NCI-H526 (cell line): ENCODE measurements around the gene STAT5B.
A peak's percentile ranks its signal among the peaks of the same experiment; 100 is the strongest.

Experiments used
- DNase-seq, 2 experiments: peaks; one replicate each; lab custom pipeline; 2025; lab: John Stamatoyannopoulos, UW

STAT5B gene

DNA sequence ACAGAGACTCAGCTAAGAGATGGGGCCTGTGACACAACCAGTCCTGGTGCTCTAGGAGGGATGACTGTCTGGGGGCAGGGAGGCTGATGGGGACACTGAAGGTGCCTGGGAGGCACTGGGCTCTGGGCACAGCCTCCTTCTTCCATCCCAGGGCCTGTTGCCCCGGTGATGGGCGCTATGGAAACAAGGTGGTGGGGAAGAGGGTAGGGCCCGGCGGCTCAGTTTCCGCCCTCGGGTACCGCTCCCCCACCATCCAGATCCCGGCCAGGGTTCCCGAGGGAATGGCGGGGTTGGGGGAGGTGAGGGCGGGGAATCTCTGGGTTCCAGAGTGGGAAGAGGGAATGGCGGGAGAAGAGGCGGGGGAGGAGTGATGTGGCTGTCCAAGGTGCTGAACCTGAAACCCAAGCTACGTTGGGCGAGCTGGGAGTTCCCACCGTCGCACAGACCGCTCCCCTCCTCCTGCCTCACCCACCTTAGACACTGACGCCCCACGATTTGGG, 96.2 kb downstream of the STAT5B start:
- DNase-seq: peak; percentile 66 to 76

DNA sequence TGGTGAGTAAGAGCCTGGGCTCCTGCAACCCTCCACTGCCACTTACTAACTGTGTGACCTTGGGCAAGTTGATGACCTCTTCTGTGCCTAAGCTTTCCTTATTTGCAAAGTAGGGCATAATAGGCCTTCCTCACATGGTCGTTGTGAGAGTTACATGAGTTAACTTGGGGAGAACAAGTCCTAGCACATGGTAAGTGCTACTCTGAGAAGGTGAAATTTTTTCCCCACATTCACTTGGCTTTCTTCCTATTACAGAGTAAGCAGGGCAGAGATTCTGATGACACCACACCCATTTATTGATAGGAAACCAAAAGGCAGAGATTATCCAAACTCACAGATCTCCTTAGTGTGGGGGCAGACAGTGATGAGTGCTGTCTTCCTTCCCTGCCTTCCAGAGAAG, 96.9 kb downstream of the STAT5B start:
- no peak for DNase-seq

DNA sequence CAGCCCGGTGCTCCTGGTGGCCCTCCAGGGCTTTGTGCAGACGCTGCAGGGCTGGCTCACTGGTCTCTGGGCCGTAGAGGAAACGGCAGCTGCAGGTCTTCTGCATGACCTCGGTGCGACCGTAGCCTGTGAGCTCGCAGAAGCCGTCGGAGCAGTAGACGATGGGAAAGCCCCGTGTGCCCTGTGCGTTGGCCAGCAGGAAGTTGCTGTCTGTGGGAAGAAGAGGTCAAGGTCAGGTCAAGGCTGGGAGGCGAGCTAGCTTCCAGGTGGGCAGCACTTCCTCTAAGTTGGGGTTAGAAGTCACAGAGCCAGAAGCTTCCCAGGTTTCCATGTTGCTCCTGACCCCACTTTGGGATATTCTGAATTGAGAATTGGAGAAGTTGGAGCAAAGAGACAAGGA, 97.4 kb downstream of the STAT5B start:
- DNase-seq: no peak

DNA sequence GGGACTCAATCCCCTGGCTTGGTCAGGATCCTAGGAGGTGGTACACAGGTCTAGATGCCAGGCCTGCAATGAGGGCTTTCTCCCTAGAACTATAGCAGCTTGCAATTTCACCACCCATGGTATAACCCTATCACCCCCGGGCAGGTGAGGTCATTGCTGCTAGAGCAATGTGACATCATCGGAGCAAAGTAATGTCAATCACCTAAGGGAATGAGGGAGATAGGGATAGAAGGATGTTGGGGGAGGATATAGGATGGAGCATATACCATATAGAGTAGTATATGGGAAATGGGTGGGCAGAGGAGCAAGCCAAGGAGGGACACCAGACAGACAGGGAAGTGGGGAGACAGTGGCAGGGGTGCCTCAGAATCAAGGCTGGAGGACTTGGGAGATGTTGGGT, 98.5 kb downstream of the STAT5B start:
- DNase-seq: no peak

DNA sequence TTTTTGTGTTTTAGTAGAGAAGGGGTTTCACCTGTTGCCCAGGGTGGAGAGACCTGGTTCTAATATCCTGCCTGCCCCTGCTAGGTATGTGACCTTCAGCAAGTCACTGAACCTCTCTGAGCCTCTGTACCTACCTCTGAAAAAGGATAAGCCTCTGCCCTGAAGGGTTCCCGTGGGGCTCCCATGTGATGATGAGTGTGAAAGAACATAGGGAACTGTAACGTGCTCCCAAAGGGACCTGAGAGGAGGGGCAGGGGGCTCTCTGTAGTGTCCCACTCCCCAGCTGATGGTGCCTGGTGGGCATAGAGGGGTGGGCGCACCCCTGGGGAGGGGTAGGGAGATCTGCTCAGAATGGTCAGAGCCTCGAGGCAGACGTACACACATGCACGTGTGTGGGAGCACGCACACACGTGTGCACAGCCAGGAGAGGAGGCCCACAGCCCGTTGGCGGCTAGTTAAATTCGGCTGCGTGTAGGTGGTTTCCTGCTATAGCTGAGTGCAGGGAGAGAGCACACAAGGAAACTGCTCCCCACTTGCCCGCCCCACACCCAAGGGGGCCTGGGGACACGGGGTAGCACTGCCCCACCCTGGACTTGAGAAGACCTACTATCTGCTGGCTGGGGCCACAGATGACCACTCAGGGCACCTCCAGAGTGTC, 101.9 kb downstream of the STAT5B start:
- no peak for DNase-seq

DNA sequence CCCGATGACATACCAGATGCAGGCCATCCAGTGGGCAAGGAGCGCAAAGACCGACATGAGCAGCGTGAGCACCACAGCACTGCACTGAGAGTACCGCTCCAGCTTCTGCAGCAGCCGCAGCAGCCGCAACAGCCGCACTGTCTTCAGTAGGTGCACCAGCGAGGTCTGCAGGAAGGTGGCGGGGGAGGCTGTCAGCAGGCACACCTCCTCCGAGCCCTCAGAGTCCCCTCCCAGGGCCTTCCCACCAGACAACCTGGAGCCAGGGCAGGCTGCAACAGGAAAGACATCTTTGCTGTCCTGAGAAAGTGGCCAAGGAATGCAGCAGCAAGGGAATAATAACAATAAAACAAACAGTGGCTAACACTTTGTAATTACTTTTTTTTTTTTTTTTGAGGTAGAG, 104.4 kb downstream of the STAT5B start:
- DNase-seq: no peak

DNA sequence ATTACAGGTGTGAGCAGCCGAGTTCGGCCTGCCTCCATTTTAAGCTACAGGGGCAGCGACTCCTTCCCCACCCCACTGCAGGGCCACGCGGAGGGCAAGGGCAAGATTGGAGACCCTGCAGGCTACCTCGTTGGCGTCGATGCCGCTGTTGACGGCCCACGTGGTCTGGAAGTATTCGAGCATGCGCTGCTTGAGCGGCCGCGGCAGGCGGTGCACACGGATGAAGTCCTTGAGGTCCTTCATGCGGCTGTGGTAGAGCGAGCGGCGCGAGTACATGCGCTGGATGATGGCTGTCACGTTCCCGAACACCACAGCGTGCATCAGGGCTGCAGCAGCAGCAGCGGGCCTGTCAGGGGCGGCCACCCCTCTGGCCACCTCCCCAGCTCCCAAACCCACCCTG, 106.8 kb downstream of the STAT5B start:
- DNase-seq: no peak

DNA sequence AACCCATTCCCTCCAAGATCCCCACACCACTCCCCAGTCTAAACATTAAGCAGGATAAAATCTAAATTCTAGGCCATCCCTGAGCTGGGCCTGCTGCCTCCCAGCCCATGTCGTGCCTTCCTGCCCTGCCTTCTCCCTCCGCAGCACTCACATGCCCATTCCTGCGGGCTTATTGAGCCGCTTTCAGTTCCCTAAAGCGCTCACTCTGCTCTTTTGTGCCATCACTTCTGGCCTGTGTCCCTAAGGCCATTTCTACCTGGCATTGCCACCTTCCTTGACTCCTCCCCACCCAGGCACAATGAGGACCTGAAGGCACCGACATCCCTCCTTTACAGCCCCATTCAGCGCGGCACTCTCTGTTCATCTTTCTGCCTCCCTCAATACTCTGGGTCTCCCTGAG, 108.4 kb downstream of the STAT5B start:
- DNase-seq: no peak

DNA sequence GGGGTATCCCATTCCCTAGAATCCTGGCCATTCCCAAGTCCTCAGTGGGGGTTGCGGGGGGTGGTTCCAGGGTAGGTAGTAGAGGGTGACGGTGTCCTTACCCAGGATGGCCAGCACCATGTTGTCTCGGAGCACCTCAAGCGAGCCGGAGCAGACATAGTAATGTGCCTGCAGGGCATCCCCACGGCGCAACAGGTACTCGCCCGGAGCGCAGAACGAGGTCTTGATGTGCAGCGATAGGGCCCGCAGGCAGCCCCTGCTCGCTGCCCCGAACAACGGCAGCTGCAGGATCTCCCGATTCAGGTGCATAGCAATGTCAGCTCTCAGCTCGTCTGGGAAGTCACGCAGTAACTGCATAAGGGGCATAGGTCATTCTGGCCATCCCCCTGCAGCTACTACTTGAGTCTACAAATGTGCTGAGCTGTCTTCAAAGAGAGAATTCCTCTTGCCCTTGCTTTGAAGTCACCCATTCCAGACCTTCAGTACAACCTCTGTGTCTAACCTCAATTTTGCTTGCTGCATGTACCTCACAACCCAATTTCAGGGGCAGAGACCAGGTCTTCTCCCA, 109.9 kb downstream of the STAT5B start:
- no peak for DNase-seq

DNA sequence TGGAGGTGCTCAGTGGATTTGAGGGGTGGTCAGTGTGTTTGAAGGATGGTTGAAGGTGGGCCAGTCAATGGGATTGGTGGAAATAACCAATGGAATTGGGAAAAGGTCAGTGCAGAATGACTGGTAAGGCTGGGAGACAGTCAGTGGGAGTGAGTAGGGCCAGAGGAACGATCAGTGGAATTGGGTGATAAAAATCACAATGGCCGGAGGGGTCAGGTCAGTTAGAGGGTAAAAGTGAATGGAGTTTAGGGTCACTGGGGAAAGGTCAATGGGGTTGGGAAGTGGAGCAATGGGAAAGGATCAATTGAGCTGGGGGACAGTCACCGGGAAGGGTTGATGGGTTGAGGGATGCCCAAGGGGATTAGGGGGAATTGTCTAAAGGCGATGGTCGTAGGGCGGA, 110.4 kb downstream of the STAT5B start:
- DNase-seq: no peak

DNA sequence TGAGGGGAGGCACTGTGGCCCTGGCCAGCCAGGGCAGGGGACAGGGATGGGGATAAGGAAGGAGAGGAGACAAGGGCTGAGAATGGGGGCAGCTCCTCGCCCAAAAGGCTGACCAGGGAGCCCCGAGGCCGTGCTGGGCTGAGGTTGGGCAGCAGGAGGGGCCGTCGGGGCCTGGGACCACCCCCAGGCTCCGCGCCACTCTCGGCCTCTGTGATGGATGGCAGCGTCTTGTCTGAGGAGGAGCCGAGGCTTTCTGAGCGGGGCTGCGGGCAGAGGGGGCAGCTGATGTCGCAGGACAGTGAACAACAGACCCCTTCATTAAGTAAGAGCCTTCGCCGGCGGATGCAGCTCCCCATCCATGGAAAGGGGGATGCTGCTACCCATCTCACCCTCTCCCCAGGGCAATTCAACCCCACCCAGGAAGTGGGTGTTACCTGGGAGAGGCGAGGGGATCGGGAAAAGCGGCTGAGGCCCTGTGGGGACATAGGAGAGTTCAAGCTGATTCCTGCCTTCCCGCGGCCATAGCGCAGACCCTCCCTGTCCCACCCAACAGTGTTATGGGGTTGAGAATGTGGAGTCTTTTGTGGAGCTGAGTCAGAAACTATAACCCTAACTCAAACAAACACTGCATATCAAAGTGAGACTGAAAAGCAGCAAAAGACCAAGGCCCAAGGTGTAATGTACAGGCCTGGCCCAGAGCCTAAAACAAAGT, 112.3 kb downstream of the STAT5B start:
- no peak for DNase-seq

DNA sequence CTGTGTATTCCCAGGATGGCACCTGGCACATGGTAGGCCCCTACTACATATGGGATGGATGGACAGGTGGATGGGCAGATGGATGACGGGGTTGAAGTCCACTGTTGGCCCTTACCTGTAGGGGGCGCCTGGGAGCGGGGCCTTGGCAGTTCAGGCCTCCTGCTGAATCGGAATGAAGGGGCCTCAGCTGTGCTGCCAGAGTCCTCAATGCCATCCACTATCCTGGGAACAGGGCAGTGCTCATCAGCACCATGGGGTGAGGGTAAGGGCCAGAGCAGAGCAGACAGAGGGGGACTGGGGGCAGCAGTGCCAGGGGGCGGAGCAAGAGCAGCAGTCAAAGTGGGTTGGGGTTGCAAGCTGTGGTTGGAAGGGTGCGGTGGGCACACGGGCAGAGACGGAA, 113.1 kb downstream of the STAT5B start:
- DNase-seq: peak in 1 of 2 experiments; percentile 31

DNA sequence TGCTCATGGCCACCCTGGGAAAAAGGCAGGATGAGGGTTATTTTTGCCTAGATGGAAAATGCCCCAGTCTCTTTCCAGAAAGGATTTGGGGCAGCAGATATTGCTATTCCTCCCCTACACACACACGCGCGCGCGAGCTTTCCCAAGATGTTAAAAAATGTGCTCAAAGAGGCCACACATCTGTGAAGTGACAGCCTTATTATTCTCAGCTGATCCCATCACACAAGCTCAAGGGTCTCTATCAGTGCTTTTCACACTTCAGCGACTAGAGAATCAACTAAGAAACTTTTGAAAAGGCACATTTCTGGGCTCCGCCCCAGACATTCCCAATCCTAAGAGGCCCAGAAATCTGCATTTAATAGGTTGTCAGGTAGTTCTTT, 115.7 kb downstream of the STAT5B start:
- no peak for DNase-seq

DNA sequence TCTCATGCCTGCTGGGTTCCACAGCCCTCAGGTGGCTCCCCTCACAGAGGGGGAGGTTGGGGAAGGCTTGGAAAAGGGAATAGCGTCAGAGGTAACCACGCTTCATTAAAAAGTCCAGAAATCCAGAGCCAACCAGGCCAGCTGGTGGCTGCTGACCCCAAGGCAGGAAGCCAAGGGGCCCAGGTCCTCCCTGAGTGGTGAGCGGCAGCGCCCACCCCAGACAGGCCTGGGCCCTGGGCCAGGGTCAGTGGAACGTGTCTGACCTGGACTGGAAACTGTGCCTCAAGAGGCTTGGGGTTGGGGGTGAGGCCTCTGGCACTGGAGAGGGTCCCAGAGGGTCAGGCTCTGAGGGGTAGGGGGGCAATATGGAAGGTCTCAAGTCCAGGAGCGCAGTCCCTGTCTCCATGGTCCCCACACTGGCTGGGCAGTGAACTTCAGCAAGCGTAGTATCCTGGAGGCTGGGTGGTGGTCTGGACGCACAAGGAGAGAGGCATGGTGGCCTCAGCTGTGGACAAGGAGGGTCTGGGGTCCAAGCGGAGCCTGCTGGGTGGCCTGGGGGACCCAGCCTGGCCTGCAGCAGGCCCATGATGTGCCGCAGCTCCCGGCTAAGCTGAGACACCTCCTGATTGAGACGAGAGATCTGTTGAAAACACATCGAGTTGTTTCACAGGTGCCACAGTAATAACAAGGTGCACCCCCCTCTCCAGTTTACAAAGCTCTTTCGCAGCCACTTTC, 116.2 kb downstream of the STAT5B start:
- no peak for DNase-seq

DNA sequence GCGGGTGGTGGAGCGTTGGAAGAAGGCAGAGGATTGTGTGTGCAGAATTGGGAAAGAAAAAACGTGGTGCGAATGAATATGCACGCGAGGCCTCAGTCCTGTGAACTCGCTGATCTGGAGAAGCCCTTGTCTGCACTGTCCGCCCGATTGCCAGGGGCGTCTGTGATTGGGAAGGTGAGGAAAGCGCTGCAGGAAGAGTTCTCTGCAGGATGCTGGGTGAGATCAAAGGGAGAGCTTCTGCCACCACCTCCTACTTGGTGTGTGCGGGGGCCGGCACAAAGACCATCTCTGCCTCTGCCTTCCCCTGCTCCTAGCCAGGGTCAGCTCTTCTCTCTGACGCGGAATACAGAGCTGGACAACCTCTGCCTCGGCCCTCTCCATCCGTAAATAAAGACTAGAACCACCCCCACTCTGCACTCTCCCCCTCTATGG, 120.6 kb downstream of the STAT5B start:
- DNase-seq: peak in 1 of 2 experiments; percentile 30

DNA sequence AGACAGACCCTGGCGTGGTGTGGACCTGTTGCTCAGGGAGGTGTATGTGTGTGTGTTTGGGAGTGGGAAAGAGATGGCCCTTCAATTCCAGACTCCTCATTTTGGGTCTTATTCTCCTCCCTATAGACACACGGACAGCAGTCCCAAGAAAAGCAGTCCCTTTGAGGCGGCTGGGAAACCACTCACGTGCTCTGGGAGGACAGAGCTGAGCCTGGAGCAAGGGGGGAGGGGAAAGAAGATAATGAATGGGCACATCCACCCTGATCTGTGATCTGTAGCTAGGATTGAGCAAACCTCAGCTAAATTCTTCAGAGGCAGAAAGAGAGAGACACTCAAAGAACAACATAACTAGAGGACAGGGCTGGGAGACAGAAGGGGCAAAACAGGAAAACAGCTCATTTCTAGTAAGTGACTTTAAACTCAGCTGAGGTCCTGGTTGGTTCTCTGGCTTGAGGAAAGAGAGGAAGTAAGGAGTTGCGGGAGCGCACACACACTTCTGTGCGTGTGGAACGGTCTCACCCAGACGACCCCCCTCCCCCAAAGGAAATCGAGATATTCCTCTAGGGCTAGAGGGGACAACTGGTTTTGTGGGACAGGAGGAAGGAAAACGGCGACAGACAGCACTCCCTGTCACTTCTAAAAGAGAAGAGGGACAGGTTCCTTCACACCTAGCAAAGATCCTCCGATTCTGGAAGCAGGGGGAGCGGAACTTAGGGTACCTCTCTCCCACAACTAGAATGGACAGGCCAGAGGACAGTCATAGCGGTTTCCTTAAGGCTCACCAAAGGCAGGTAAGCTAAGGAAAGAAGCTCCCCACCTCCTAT, 122.1 kb downstream of the STAT5B start:
- DNase-seq: no peak
